Aorta (tissue), 5 donors: Measurements from ENCODE around the gene ANKRD36C. TPM values are rescaled to one million over a fixed set of nuclear protein-coding genes. Genes with fewer than 3 reads are reported as not detected.
"Not testable (repeated sequence)": the region's sequence is repeated elsewhere in the genome, so short reads cannot be mapped to it uniquely, and the experiment has no call there.

Source experiments
- ATAC-seq: fragments of 200-7000 bp; cut with Tn5 transposase; one replicate; pipeline ENCODE4 v1.9.1; 2022; ENCODE audit warnings: moderate library complexity; ENCODE audit not compliant: low FRiP score
- DNase-seq, 2 donors: peaks; one replicate each; pipeline ENCODE4 v3.0.0-alpha.2; 2020
- H3K27ac ChIP-seq, 2 donors: one replicate each; pipeline ENCODE4 v1.5.1; 2013; ENCODE audit warnings: low read length in 2 of 2, mild to moderate bottlenecking in 2 of 2, moderate library complexity in 2 of 2, control low read depth in 1 of 2, inconsistent platforms in 1 of 2, low read depth in 1 of 2
- H3K27me3 ChIP-seq, 2 donors: one replicate each; pipeline ENCODE4 v1.6.1; 2013; ENCODE audit warnings: control low read depth in 1 of 2, low read length in 1 of 2, mild to moderate bottlenecking in 1 of 2, moderate library complexity in 1 of 2; ENCODE audit not compliant: insufficient read depth in 2 of 2, control insufficient read depth in 1 of 2
- H3K36me3 ChIP-seq, 2 donors: one replicate each; pipeline ENCODE4 v1.6.1; 2013; ENCODE audit warnings: control low read depth in 1 of 2, low read length in 1 of 2, mild to moderate bottlenecking in 1 of 2; ENCODE audit not compliant: insufficient read depth in 2 of 2, control insufficient read depth in 1 of 2
- H3K4me1 ChIP-seq, 2 donors: one replicate each; pipeline ENCODE4 v1.6.1; 2013; ENCODE audit warnings: low read length in 2 of 2, control low read depth in 1 of 2, mild to moderate bottlenecking in 1 of 2, moderate library complexity in 1 of 2; ENCODE audit not compliant: insufficient read depth in 2 of 2, control insufficient read depth in 1 of 2
- H3K4me3 ChIP-seq, 2 donors: one replicate each; pipeline ENCODE4 v1.5.1; 2013; ENCODE audit warnings: low read length in 2 of 2, control low read depth in 1 of 2, mild to moderate bottlenecking in 1 of 2
- H3K9me3 ChIP-seq: one replicate; pipeline ENCODE4 v1.6.1; 2013; ENCODE audit warnings: mild to moderate bottlenecking, low read length; ENCODE audit not compliant: control insufficient read depth
- WGBS, 2 donors: extraction: QIAGEN DNeasy Blood & Tissue Kit; methylation state at CpG; one replicate each; pipeline ENCODE4 v1.1.7; 2013; 5-methylcytosine and 5-hydroxymethylcytosine counted together
- intact Hi-C, 2 donors: fragments of 100-400 bp; cut with DNase I; formaldehyde crosslinking; loops; one replicate each; pipeline versions ENCODE4 v1.14.2 to v1.15.0; 2022
- polyA plus RNA-seq, 2 donors: library from polyadenylated mRNA; stranded (reverse); fragments of 200-250 nt; gene quantifications; one replicate each; pipeline ENCODE4 v1.2.3, GENCODE V29; 2013
- total RNA-seq, 2 donors: library from RNA; stranded (reverse); fragmentation: NEBNext Ultra II Directional; extraction: Animal tissue kit (Norgen Biotek cat#: 25700); gene quantifications; one replicate each; pipeline ENCODE4 v1.2.1, GENCODE V29; 2021
- donor health status: healthy with polysubstance abuse.
- donor health status: Bipolar disorder and iron deficiency.
- donor health status: DM: no; HTN: no; CAD: no.
- donor health status: DM: no; HTN: no; CAD: no.
- donor health status: DM: yes; HTN: yes; CAD: no.

Gene ANKRD36C
- total and polyA plus RNA-seq, 4 donors = 1.4 to 81.1 (median 28.5) TPM

- WGBS, 2 donors = 17 to 22% methylated on average over 2 of the region's 2 CpGs
Measured at GRCh38 chr2:95951662-95952061, 40.0 kb downstream of the ANKRD36C start.

GRCh38 chr2:95948039-95948438, 43.6 kb downstream of the ANKRD36C start:
- H3K36me3 ChIP-seq, intact Hi-C loops, ATAC-seq: not testable (repeated sequence)

More at GRCh38 chr2:95951662-95952061, 40.0 kb downstream of the ANKRD36C start:
- intact Hi-C loops, DNase-seq, H3K9me3 ChIP-seq, H3K4me3 ChIP-seq, H3K27me3 ChIP-seq, H3K4me1 ChIP-seq, H3K36me3 ChIP-seq, H3K27ac ChIP-seq: not testable (repeated sequence)
- ATAC-seq = peak; percentile 65

GRCh38 chr2:95939947-95940346, 51.7 kb downstream of the ANKRD36C start:
- WGBS, 2 donors = 89 to 92% methylated on average over 11 of the region's 11 CpGs
- H3K4me3 ChIP-seq, H3K4me1 ChIP-seq, ATAC-seq, H3K36me3 ChIP-seq, intact Hi-C loops, H3K27ac ChIP-seq, H3K27me3 ChIP-seq, H3K9me3 ChIP-seq: not testable (repeated sequence)
- DNase-seq = peak in 1 of 2 donors; percentile 67

More at GRCh38 chr2:95948039-95948438, 43.6 kb downstream of the ANKRD36C start:
- not testable (repeated sequence) for H3K4me3 ChIP-seq, H3K9me3 ChIP-seq, H3K27ac ChIP-seq, H3K27me3 ChIP-seq, DNase-seq, H3K4me1 ChIP-seq
- WGBS, 2 donors = 70 to 73% methylated on average over 1 of the region's 1 CpG

- H3K36me3 ChIP-seq, H3K4me3 ChIP-seq, H3K27me3 ChIP-seq, intact Hi-C loops, H3K4me1 ChIP-seq, ATAC-seq, H3K9me3 ChIP-seq, DNase-seq, H3K27ac ChIP-seq: not testable (repeated sequence)
- 93 to 94% methylated on average over 3 of the region's 3 CpGs for WGBS, 2 donors
Measured at GRCh38 chr2:95930740-95931139, 60.9 kb downstream of the ANKRD36C start.

- H3K9me3 ChIP-seq, H3K27me3 ChIP-seq, ATAC-seq, H3K4me1 ChIP-seq, H3K4me3 ChIP-seq, H3K27ac ChIP-seq, intact Hi-C loops, H3K36me3 ChIP-seq, DNase-seq: not testable (repeated sequence)
- WGBS, 2 donors = 43 to 58% methylated on average over 1 of the region's 1 CpG
Measured at GRCh38 chr2:95917007-95917406, 74.6 kb downstream of the ANKRD36C start.

DNA sequence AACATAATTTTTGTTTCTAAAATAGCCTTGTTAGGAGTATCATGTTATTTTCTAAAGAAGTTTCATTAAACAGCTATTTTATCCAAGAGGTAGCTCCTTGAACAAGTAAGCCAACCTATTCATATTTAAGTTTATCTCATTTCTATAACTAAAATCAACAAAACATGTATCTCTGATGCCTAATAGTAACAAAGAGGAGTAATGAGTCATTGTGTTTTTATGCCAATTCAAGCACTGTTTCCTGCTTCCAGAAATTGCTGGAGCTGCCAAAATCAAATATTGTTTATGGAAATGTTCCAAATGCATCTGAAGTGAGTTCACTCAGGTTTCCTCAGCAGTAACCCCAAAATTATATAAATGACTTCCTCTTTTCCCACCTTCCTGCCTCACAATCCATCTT, 76.5 kb downstream of the ANKRD36C start:
- H3K27ac ChIP-seq, H3K36me3 ChIP-seq, H3K27me3 ChIP-seq, H3K4me1 ChIP-seq, DNase-seq, H3K9me3 ChIP-seq, H3K4me3 ChIP-seq, ATAC-seq, intact Hi-C loops: not testable (repeated sequence)

GRCh38 chr2:95911431-95911830, 80.2 kb downstream of the ANKRD36C start:
- 33 to 37% methylated on average over 5 of the region's 5 CpGs for WGBS, 2 donors
- H3K9me3 ChIP-seq, H3K27me3 ChIP-seq, intact Hi-C loops, DNase-seq, H3K4me3 ChIP-seq, H3K27ac ChIP-seq, H3K4me1 ChIP-seq, H3K36me3 ChIP-seq, ATAC-seq: not testable (repeated sequence)

DNA sequence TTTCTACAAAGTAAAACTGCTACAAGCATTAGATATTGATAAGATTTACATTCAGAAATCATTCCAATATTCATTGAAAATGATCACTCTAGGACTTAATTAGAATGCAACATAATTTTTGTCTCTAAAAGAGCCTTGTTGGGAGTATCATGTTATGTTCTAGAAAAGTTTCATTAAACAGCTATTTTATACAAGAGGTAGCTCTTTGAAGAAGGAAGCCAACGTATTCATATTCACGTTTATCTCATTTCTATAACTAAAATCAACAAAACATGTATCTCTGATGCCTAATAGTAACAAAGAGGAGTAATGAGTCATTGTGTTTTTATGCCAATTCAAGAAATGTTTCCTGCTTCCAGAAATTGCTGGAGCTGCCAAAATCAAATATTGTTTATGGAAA, 97.2 kb downstream of the ANKRD36C start:
- intact Hi-C loops, H3K9me3 ChIP-seq, H3K36me3 ChIP-seq, H3K27ac ChIP-seq, DNase-seq, ATAC-seq, H3K27me3 ChIP-seq, H3K4me3 ChIP-seq, H3K4me1 ChIP-seq: not testable (repeated sequence)
- WGBS, 2 donors = 3 to 5% methylated on average over 2 of the region's 2 CpGs

DNA sequence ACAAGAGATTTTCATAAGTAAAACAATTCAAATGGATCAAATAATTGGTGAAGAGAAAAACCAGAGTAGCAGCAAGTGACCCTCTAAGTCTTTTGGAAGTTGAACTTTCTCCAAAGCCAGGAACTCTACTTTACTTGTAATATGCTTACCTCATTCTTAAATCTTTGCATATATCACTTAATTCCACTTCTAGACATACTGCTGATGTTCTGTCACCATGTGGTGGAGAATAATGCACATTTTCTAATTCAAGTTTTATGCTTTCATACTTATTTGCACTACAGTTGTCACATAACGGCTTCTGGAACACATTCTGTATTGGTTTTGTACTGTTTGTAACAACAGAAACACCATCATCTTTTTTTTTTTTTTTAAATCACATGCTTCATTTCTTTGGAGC, 123.7 kb downstream of the ANKRD36C start:
- H3K27me3 ChIP-seq, H3K4me3 ChIP-seq, H3K27ac ChIP-seq, H3K9me3 ChIP-seq, intact Hi-C loops, H3K4me1 ChIP-seq, ATAC-seq, DNase-seq, H3K36me3 ChIP-seq: not testable (repeated sequence)
- 100% methylated on average over 1 of the region's 1 CpG for WGBS, 2 donors
